BLaER1 treated with 17β-estradiol and CSF1 and Interleukin-3, amounts not matched to agents 10 nM and 100 nM (cell line): ENCODE measurements around the gene PPP1R37.
"Not testable (repeated sequence)": the region's sequence is repeated elsewhere in the genome, so short reads cannot be mapped to it uniquely, and the experiment has no call there.

ENCODE experiments used
- H3K27ac ChIP-seq, 11 experiments: shearing (Covaris generic); formaldehyde crosslinking; 2 replicates each; pipeline ENCODE4 v1.8.1; 2022
- H3K27me3 ChIP-seq, 11 experiments: shearing (Covaris generic); formaldehyde crosslinking; 2 replicates each; pipeline ENCODE4 v1.8.1; 2022
- H3K36me3 ChIP-seq, 11 experiments: shearing (Covaris generic); formaldehyde crosslinking; 2 replicates each; pipeline ENCODE4 v1.8.1; 2022
- H3K4me1 ChIP-seq, 10 experiments: shearing (Covaris generic); formaldehyde crosslinking; 2 replicates each; pipeline ENCODE4 v1.8.1; 2022
- H3K4me2 ChIP-seq, 11 experiments: shearing (Covaris generic); formaldehyde crosslinking; 2 replicates each; pipeline ENCODE4 v1.8.1; 2022
- H3K4me3 ChIP-seq, 10 experiments: shearing (Covaris generic); formaldehyde crosslinking; 2 replicates each; pipeline ENCODE4 v1.8.1; 2022
- H3K9ac ChIP-seq, 11 experiments: shearing (Covaris generic); formaldehyde crosslinking; 2 replicates each; pipeline ENCODE4 v1.8.1; 2022
- H3K9me3 ChIP-seq, 11 experiments: shearing (Covaris generic); formaldehyde crosslinking; replicated peaks in 1 of 11; 2 replicates each; pipeline ENCODE4 v1.8.1; 2022
- H4K20me1 ChIP-seq, 11 experiments: shearing (Covaris generic); formaldehyde crosslinking; 2 replicates each; pipeline ENCODE4 v1.8.1; 2022
- Cebpa-rat ChIP-seq, 11 experiments: shearing (Covaris generic); IDR thresholded peaks; 2 replicates each; pipeline ENCODE4 v1.8.1; 2022

Gene PPP1R37

GRCh38 chr19:45118106-45118505 lies 25.1 kb downstream of the PPP1R37 start:
- peak overlapping the region in 6 of 10 experiments; percentile 1 to 53 (median 20); a peak in 8 of 20 replicates for H3K4me3 ChIP-seq
- peak overlapping the region; percentile 83 to 97 (median 93) for H3K4me2 ChIP-seq
- H3K27me3 ChIP-seq, result no peaks in the 10 kb centered on the region
- no peaks in the 10 kb centered on the region for H3K9me3 ChIP-seq
- H4K20me1 ChIP-seq, result peaks cover 60 to 100% (median 100%) of the 10 kb centered on the region in 11 experiments
- peak overlapping the region in 8 of 11 experiments; percentile 28 to 85 (median 69); a peak in 15 of 22 replicates for H3K27ac ChIP-seq
- H3K4me1 ChIP-seq, result peaks cover 91 to 100% (median 99%) of the 10 kb centered on the region in 10 experiments
- H3K9ac ChIP-seq, result peak overlapping the region; percentile 9 to 77 (median 53); a peak in 20 of 22 replicates
- TF ChIP-seq Cebpa-rat (IDR thresholded peaks at IDR 0.05), result no peak
- H3K36me3 ChIP-seq, result peaks cover 0 to 5% (median under 1%) of the 10 kb centered on the region in 11 experiments; a peak in 3 of 22 replicates

DNA sequence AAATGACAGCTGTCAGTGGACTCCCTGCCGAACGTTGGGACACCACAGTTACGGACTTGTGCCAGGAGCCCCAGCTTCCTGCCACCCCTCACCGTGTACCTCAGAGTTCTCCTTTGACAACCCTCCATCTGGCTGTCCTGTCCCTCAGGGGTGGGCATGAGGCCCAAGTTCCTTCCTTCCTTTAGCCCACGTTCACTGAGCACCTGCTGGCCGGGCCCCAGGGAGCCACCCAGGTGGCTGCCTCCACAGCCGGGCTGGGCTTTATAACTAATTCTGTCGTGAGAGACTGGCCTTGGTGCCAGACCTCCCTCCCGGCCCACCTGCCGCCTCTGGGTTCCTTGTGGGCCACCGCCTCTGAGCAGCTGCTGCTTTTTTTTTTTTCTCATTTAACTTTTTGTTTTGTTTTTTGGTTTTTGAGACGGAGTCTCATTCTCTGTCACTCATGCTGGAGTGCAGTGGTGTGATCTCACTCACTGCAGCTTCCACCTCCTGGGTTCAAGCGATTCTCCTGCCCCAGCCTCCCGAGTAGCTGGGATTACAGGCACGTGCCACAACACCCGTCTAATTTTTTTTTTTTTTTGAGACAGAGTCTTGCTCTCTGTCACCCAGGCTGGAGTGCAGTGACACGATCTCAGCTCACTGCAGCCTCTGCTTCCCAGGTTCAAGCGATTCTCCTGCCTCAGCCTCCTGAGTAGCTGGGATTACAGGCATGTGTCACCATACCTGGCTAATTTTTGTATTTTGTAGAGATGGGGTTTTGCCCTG lies 25.8 kb downstream of the PPP1R37 start:
- peaks cover 85 to 100% (median 98%) of the 10 kb centered on the region in 10 experiments for H3K4me1 ChIP-seq

DNA sequence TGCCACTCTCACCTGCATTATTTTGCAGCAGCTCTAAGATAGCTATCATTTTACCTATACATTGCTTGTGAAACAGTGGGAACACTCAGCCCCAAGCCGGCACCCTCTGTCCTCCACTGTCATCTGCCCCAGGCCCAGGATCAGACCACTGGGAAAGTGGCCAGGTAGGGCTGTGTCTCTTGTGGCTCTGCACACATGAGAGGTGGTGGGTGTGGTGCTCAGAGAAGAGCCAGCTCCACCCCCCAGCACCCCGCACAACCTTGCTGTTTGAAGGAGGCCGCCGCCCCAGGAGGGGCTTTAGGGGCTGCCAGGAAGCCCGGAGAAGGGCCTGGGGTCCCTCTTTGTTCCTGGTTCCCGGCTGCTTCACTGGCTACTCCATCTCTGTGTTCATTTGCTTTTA lies 26.6 kb downstream of the PPP1R37 start:
- Histone ChIP-seq H3K9me3 (no peaks in the 10 kb centered on the region), H3K9ac (peak overlapping the region in 5 of 11 experiments; percentile 42 to 77 (median 71); a peak in 7 of 22 replicates), H3K27ac (peak overlapping the region in 4 of 11 experiments; percentile 72 to 85 (median 78); a peak in 7 of 22 replicates), H3K36me3 (peaks cover 0 to 12% (median 4%) of the 10 kb centered on the region in 11 experiments; a peak in 5 of 22 replicates), H4K20me1 (peaks cover 74 to 100% (median 100%) of the 10 kb centered on the region in 11 experiments), H3K27me3 (no peaks in the 10 kb centered on the region), H3K4me1 (peaks cover 79 to 100% (median 98%) of the 10 kb centered on the region in 10 experiments), H3K4me2 (peak overlapping the region; percentile 83 to 97 (median 93)), H3K4me3 (peak overlapping the region in 2 of 10 experiments; percentile 24 to 53; a peak in 1 of 20 replicates)
- TF ChIP-seq Cebpa-rat (IDR thresholded peaks at IDR 0.05), result no peak

More for the DNA sequence above, 25.8 kb downstream of the PPP1R37 start:
- not testable (repeated sequence) for H3K27me3 ChIP-seq, H3K9me3 ChIP-seq
- H3K4me3 ChIP-seq, result peak overlapping the region in 4 of 10 experiments; percentile 1 to 53 (median 31); a peak in 7 of 20 replicates
- peaks cover 0 to 12% (median 4%) of the 10 kb centered on the region in 11 experiments; a peak in 5 of 22 replicates for H3K36me3 ChIP-seq
- peak overlapping the region; percentile 9 to 77 (median 53); a peak in 17 of 22 replicates for H3K9ac ChIP-seq
- H3K4me2 ChIP-seq, result peak overlapping the region; percentile 83 to 97 (median 93)
- H3K27ac ChIP-seq, result peak overlapping the region in 8 of 11 experiments; percentile 4 to 85 (median 69); a peak in 13 of 22 replicates
- H4K20me1 ChIP-seq, result peaks cover 66 to 100% (median 100%) of the 10 kb centered on the region in 11 experiments

DNA sequence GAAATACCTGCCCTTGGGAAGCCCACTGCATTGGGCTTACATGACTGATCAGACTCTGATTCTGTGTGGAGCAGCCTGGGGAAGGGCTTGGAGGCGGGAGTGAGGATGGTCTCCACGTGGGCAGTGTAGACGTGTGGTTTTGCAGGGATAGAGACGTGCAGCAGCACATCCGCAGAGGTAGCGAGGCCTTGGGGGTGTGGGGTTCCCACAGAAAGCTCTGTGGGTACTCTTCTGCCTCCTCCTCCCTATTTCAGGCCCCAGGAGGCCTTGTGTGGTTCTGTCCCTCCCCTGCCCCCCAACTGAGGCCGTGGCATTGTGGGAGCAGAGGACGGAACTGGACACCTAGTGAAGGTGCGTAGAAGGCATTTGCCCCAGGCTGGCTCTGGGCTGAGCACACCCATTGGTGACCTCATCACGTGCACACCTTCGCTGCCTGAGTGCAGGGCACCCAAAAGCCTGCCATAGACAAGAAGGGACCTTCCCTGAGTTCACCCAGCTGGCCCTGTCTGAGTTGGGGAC lies 28.9 kb downstream of the PPP1R37 start:
- H3K9me3 ChIP-seq, result no peaks in the 10 kb centered on the region
- no peak for TF ChIP-seq Cebpa-rat (IDR thresholded peaks at IDR 0.05)
- H3K9ac ChIP-seq, result peak overlapping the region in 9 of 11 experiments; percentile 24 to 65 (median 47); a peak in 13 of 22 replicates
- H3K27me3 ChIP-seq, result no peaks in the 10 kb centered on the region
- peaks cover 64 to 99% (median 89%) of the 10 kb centered on the region in 10 experiments for H3K4me1 ChIP-seq
- H3K27ac ChIP-seq, result peak overlapping the region in 8 of 11 experiments; percentile 1 to 56 (median 41); a peak in 13 of 22 replicates
- H3K4me2 ChIP-seq, result peak overlapping the region; percentile 80 to 97 (median 93)
- H4K20me1 ChIP-seq, result peaks cover 91 to 100% (median 100%) of the 10 kb centered on the region in 11 experiments
- H3K4me3 ChIP-seq, result no peak overlapping the region; a peak in 2 of 20 replicates
- peaks cover 4 to 14% (median 7%) of the 10 kb centered on the region in 11 experiments; a peak in 14 of 22 replicates for H3K36me3 ChIP-seq

DNA sequence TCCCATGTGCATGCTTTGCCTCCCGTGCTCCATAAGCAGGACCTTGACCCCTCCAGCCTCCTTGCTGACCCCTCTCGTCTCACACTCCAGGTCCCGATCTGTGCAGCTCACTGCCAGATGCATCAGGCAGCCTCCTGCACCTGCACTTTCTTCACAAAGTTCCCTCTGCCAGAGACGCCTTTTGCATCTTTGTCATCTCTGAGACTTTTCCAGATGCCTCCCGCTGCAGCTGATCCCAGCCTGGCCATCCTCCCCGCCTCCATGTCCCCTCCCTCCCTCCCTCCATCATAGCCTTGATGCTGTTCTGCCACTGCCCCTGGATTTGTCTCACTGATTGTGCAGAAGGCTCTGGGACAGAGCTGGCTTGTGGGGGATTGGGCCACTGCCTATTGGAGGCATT lies 29.9 kb downstream of the PPP1R37 start:
- no peak overlapping the region for H3K9ac ChIP-seq
- peaks cover 94 to 100% (median 100%) of the 10 kb centered on the region in 11 experiments for H4K20me1 ChIP-seq
- no peak overlapping the region for H3K4me3 ChIP-seq
- H3K27ac ChIP-seq, result no peak overlapping the region
- no peaks in the 10 kb centered on the region for H3K9me3 ChIP-seq
- H3K27me3 ChIP-seq, result no peaks in the 10 kb centered on the region
- H3K4me2 ChIP-seq, result peak overlapping the region in 8 of 11 experiments; percentile 83 to 97 (median 94); a peak in 14 of 22 replicates
- no peak for TF ChIP-seq Cebpa-rat (IDR thresholded peaks at IDR 0.05)
- peaks cover 10 to 21% (median 14%) of the 10 kb centered on the region in 11 experiments; a peak in 14 of 22 replicates for H3K36me3 ChIP-seq
- H3K4me1 ChIP-seq, result peaks cover 54 to 89% (median 79%) of the 10 kb centered on the region in 10 experiments

DNA sequence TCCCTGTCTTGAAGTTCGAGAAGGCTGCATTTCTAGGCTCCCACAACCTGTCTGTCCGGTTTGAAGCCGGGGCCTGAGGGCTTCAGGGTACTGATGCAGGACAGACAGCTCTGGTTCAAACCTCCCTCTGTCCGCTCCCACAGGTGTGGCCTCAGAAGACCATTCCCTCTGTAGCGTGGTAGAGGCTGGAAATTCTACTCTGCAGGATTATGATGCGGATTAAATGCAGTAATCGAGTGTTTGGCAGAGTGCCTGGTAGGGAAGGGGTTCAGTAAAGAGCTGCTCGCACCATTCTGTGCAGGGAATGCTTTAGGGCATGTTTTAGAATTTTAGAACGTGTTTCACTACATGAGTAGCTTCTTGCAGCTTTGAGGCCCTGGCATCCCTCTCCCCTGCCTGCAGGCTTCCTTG lies 30.5 kb downstream of the PPP1R37 start:
- Histone ChIP-seq H3K36me3 (peaks cover 10 to 23% (median 16%) of the 10 kb centered on the region in 11 experiments; a peak in 16 of 22 replicates), H3K27me3 (no peaks in the 10 kb centered on the region), H3K9ac (peak overlapping the region in 1 of 11 experiments; percentile 4; a peak in 1 of 22 replicates), H3K4me3 (no peak overlapping the region), H3K27ac (no peak overlapping the region), H3K9me3 (no peaks in the 10 kb centered on the region), H3K4me2 (peak overlapping the region in 4 of 11 experiments; percentile 8 to 39 (median 32); a peak in 6 of 22 replicates), H4K20me1 (peaks cover 93 to 100% (median 100%) of the 10 kb centered on the region in 11 experiments), H3K4me1 (peaks cover 48 to 85% (median 73%) of the 10 kb centered on the region in 10 experiments)
- no peak for TF ChIP-seq Cebpa-rat (IDR thresholded peaks at IDR 0.05)

GRCh38 chr19:45124021-45124420 lies 31.0 kb downstream of the PPP1R37 start:
- peak overlapping the region in 4 of 11 experiments; percentile 8 to 32 (median 22); a peak in 4 of 22 replicates for H3K4me2 ChIP-seq

DNA sequence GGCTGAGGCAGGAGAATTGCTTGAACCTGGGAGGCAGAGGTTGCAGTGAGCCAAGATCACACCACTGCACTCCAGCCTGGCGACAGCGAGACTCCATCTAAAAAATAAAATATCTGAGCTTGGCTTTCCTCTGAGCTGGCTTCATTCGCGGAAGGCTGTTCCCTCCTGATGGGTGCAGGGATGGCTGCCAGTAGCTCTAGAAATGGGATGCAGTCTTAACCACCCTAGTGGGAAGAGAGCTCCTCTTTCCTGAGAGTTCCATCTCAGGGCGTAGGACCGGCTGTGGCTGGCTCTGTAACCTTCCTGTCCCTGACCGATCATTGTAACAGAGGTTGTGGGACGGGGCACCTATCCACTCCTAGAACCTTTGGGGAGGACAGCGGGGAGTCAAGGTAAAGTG lies 32.4 kb downstream of the PPP1R37 start:
- Histone ChIP-seq H3K4me1 (peaks cover 34 to 83% (median 62%) of the 10 kb centered on the region in 10 experiments), H4K20me1 (peaks cover 91 to 100% (median 99%) of the 10 kb centered on the region in 11 experiments), H3K9ac (peak overlapping the region in 4 of 11 experiments; percentile 1 to 14 (median 9); a peak in 1 of 22 replicates), H3K4me3 (no peak overlapping the region), H3K9me3 (no peaks in the 10 kb centered on the region), H3K4me2 (peak overlapping the region in 10 of 11 experiments; percentile 10 to 59 (median 46); a peak in 14 of 22 replicates), H3K27me3 (no peaks in the 10 kb centered on the region), H3K27ac (peak overlapping the region in 1 of 11 experiments; percentile 34; a peak in 1 of 22 replicates), H3K36me3 (peaks cover 11 to 31% (median 24%) of the 10 kb centered on the region in 11 experiments; a peak in 16 of 22 replicates)
- no peak for TF ChIP-seq Cebpa-rat (IDR thresholded peaks at IDR 0.05)

More at GRCh38 chr19:45124021-45124420, 31.0 kb downstream of the PPP1R37 start:
- H3K9ac ChIP-seq, result peak overlapping the region in 1 of 11 experiments; percentile 22; a peak in 1 of 22 replicates
- H3K36me3 ChIP-seq, result peaks cover 11 to 29% (median 21%) of the 10 kb centered on the region in 11 experiments; a peak in 17 of 22 replicates
- TF ChIP-seq Cebpa-rat (IDR thresholded peaks at IDR 0.05), result no peak
- peaks cover 93 to 100% (median 100%) of the 10 kb centered on the region in 11 experiments for H4K20me1 ChIP-seq
- no peak overlapping the region for H3K27ac ChIP-seq
- H3K4me3 ChIP-seq, result no peak overlapping the region
- no peaks in the 10 kb centered on the region for H3K9me3 ChIP-seq
- peaks cover 42 to 85% (median 67%) of the 10 kb centered on the region in 10 experiments for H3K4me1 ChIP-seq
- no peaks in the 10 kb centered on the region for H3K27me3 ChIP-seq
